K562 (cell line): ENCODE measurements around the gene C1orf56. TPM values are rescaled to one million over a fixed set of nuclear protein-coding genes. Genes with fewer than 3 reads are reported as not detected.

Experiments
- CBX5 ChIP-seq: IDR thresholded peaks from 2 replicates; pipeline ENCODE4 v1.6.1; 2014; ENCODE audit warnings: low read depth, borderline replicate concordance
- ELF4 ChIP-seq: fragments of 450-650 bp; formaldehyde crosslinking; IDR thresholded peaks from 2 replicates; pipeline ENCODE4 v1.4.0; 2022; ENCODE audit warnings: missing genetic modification characterization
- FOS ChIP-seq: IDR thresholded peaks from 3 replicates; pipeline ENCODE4 v1.6.1; 2011; ENCODE audit not compliant: insufficient read length; ENCODE audit errors: extremely low read depth
- FOXP1 ChIP-seq: sonication (generic); formaldehyde crosslinking; IDR thresholded peaks from 2 replicates; pipeline ENCODE4 v1.8.0; 2022; ENCODE audit warnings: mild to moderate bottlenecking, missing genetic modification reagents
- GABPA ChIP-seq: fragments of 200-800 bp; sonication (Bioruptor generic); conservative IDR thresholded peaks from 2 replicates; pipeline ENCODE4 v1.6.1; 2016; ENCODE audit warnings: low read depth, missing genetic modification characterization, missing compliant biosample characterization
- HNRNPL ChIP-seq: fragments of 200-400 bp; formaldehyde crosslinking; IDR thresholded peaks from 2 replicates; pipeline ENCODE4 v1.6.1; 2017; ENCODE audit warnings: low read depth, mild to moderate bottlenecking, low read length
- ILK ChIP-seq: fragments of 450-650 bp; IDR thresholded peaks from 2 replicates; pipeline ENCODE4 v1.6.1; 2016; ENCODE audit warnings: missing genetic modification characterization, low read depth, mild to moderate bottlenecking, missing compliant biosample characterization, moderate library complexity, borderline replicate concordance
- KLF13 ChIP-seq: fragments of 450-650 bp; IDR thresholded peaks from 2 replicates; pipeline ENCODE4 v1.6.1; 2016; ENCODE audit warnings: missing genetic modification characterization, low read depth, mild to moderate bottlenecking, missing compliant biosample characterization, moderate library complexity, borderline replicate concordance
- MECOM ChIP-seq: fragments of 250-450 bp; sonication (Bioruptor Pico); IDR thresholded peaks from 2 replicates; pipeline ENCODE4 v1.8.0; 2022; ENCODE audit warnings: inconsistent platforms
- NFATC3 ChIP-seq: fragments of 450-650 bp; IDR thresholded peaks from 2 replicates; pipeline ENCODE4 v1.6.1; 2017; ENCODE audit warnings: mild to moderate bottlenecking
- PRDM10 ChIP-seq: fragments of 450-650 bp; IDR thresholded peaks from 2 replicates; pipeline ENCODE4 v1.6.1; 2018; ENCODE audit not compliant: partially characterized antibody
- PRPF4 ChIP-seq: fragments of 200-400 bp; formaldehyde crosslinking; IDR thresholded peaks from one replicate; pipeline ENCODE4 v1.6.1; 2017; ENCODE audit warnings: low read length, low read depth, mild to moderate bottlenecking; ENCODE audit not compliant: insufficient read depth, poor library complexity, severe bottlenecking
- PYGO2 ChIP-seq: fragments of 450-650 bp; IDR thresholded peaks from 2 replicates; pipeline ENCODE4 v1.6.1; 2016; ENCODE audit warnings: mild to moderate bottlenecking, missing genetic modification characterization, moderate library complexity, missing compliant biosample characterization
- RCOR1 ChIP-seq, 2 experiments: IDR thresholded peaks; 2 replicates each; pipeline ENCODE4 v1.6.1; 2012; ENCODE audit warnings: low read depth in 2 of 2, low read length in 2 of 2, borderline replicate concordance in 1 of 2, improper control_type of control experiment in 1 of 2
- RNF2 ChIP-seq: sonication (generic); IDR thresholded peaks from 2 replicates; pipeline ENCODE4 v1.6.1; 2016
- RUNX1 ChIP-seq: sonication (generic); IDR thresholded peaks from 2 replicates; pipeline ENCODE4 v1.6.1; 2016; ENCODE audit warnings: antibody characterized with exemption, low read depth
- SNAPC5 ChIP-seq: fragments of 250-450 bp; sonication (Bioruptor Pico); IDR thresholded peaks from 2 replicates; pipeline ENCODE4 v1.8.0; 2021; ENCODE audit warnings: moderate library complexity, mild to moderate bottlenecking, inconsistent platforms
- SNRNP70 ChIP-seq: fragments of 200-400 bp; formaldehyde crosslinking; optimal IDR thresholded peaks from 2 replicates; pipeline ENCODE3; 2017; ENCODE audit warnings: low read depth, low read length
- THRB ChIP-seq: fragments of 450-650 bp; formaldehyde crosslinking; conservative IDR thresholded peaks from 2 replicates; pipeline ENCODE4 v1.4.0; 2022; ENCODE audit warnings: mild to moderate bottlenecking, missing genetic modification characterization
- ZBTB12 ChIP-seq: fragments of 250-450 bp; sonication (Bioruptor Pico); IDR thresholded peaks from 2 replicates; pipeline ENCODE4 v1.4.0; 2020
- ZFX ChIP-seq: sonication (generic); formaldehyde crosslinking; IDR thresholded peaks from 2 replicates; pipeline ENCODE4 v1.8.0; 2022; ENCODE audit warnings: mild to moderate bottlenecking, missing genetic modification reagents, moderate library complexity
- ZNF212 ChIP-seq: fragments of 450-650 bp; formaldehyde crosslinking; IDR thresholded peaks from 2 replicates; pipeline ENCODE4 v1.4.0; 2020; ENCODE audit warnings: mild to moderate bottlenecking
- polyA plus RNA-seq, 8 experiments: library from polyadenylated mRNA; depleted of rRNA in 4 of 8; stranded (reverse) in 5 of 8; unstranded in 3 of 8; fragments of >200 nt; fragmentation: Nextera tagmentation in 2 of 8; fragmentation: Illumina TruSeq in 1 of 8; extraction: Ambion mirVana in 2 of 8; extraction: Trizol in 1 of 8; gene quantifications; 2 replicates each; pipeline versions ENCODE4 v1.2.1 to v1.2.3, GENCODE V29; 2011 to 2014; ENCODE audit warnings: inconsistent platforms in 1 of 8, missing spikeins in 1 of 8
- total RNA-seq, 7 experiments: library from RNA; depleted of rRNA in 6 of 7; stranded (reverse); fragments of >200 nt in 6 of 7; fragmentation: Illumina TruSeq in 2 of 7; extraction: Trizol in 2 of 7; gene quantifications; 2 replicates each; pipeline versions ENCODE4 v1.2.1 to v1.2.3, GENCODE V29; 2011 to 2021; ENCODE audit warnings: low replicate concordance in 1 of 7

Gene C1orf56
- total and polyA plus RNA-seq, 9 of the 15 experiments (the other 6 are each of a cell fraction or from before 2014, with no cell fraction given), result 0.18 to 15.7 (median 1.1) TPM

- TF ChIP-seq THRB (CRISPR knock-in tag) (0 out of 2 replicates have a peak, but pooled peaks have one; percentile 10), SNAPC5 (CRISPR knock-in tag) (no peak), ZNF212 (CRISPR knock-in tag) (no peak), ILK (tag) (no peak), FOS (no peak), PYGO2 (no peak), ZBTB12 (peak; percentile 66; the same call in 1 of the 2 replicates), PRPF4 (no peak), GABPA (peak; percentile 91), RNF2 (no peak), KLF13 (tag) (peak; percentile 81), ZFX (CRISPR knock-in tag) (peak; percentile 71), RUNX1 (no peak), HNRNPL (no peak), PRDM10 (peak; percentile 19), CBX5 (no peak), SNRNP70 (no peak), ELF4 (CRISPR knock-in tag) (no peak), MECOM (no peak), FOXP1 (CRISPR knock-in tag) (peak; percentile 91), RCOR1 (IDR thresholded peaks at IDR 0.05; ENCODE audit: borderline replicate concordance in 1 of 2, low read depth in 2 of 2, low read length in 2 of 2) (peak in 1 of 2 experiments; percentile 3; a peak in 1 of 4 replicates), NFATC3 (no peak)
Measured at GRCh38 chr1:151008244-151009205, 39.0 kb upstream of the C1orf56 start, which contains the start of gene PRUNE1 (continued).
